ENCODE data around the gene MICAL3. TPM values are rescaled to one million over a fixed set of nuclear protein-coding genes. Genes with fewer than 3 reads are reported as not detected.

Gene MICAL3
- polyA plus RNA-seq, 1 of the 3 experiments (the other 2 are of a cell fraction), result 83.1 TPM

DNA sequence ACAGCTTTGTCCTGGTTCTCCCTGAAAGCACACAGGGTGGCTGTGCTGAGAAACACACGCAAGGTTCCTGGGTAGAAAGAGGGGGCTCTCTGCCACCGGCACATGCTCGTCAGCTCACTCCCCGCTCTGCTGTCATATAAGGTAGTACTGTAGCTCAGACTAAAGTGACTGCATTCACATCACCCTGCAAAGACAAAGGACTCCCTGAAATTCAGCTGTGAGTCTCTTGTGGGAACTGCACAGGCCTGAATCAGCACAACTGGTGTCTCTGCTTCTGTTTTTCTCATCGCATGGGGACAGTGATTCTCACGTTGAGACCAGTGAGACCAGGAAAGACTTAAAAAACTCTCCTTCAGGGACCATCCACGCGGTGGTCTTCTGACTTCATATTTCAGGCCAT is 126.0 kb downstream of the MICAL3 start:
- Histone ChIP-seq H3K4me2 (no peak overlapping the region), H3F3A (replicated peaks; ENCODE audit: insufficient read depth) (peaks cover 6% of the 10 kb centered on the region), H3K36me3 (replicated peaks in 1 of 2; ENCODE audit: control insufficient read depth in 1 of 2, insufficient read depth in 2 of 2, low read length in 1 of 2) (peaks cover 37 to 63% of the 10 kb centered on the region in 2 experiments), H3K4me3 (ENCODE audit: low read depth in 2 of 2, low read length in 1 of 2) (no peak overlapping the region), H2AFZ (ENCODE audit: low read depth) (no peak overlapping the region), H3K27ac (ENCODE audit: low read depth in 2 of 2, low read length in 1 of 2) (no peak overlapping the region), H3K79me2 (ENCODE audit: insufficient read depth) (peaks cover 6% of the 10 kb centered on the region; the same call in 1 of the 2 replicates), H3K27me3 (ENCODE audit: insufficient read depth) (no peaks in the 10 kb centered on the region), H3K4me1 (ENCODE audit: control insufficient read depth in 1 of 2, insufficient read depth in 2 of 2, low read depth in 1 of 2, low read length in 1 of 2) (peaks cover 0 to 5% of the 10 kb centered on the region in 2 experiments; a peak in 1 of 4 replicates), H4K20me1 (ENCODE audit: insufficient read depth) (no peaks in the 10 kb centered on the region; the same call in 1 of the 2 replicates), H3K9me2 (no peaks in the 10 kb centered on the region), H3K9me3 (no peaks in the 10 kb centered on the region), H3K9ac (no peak overlapping the region)
- CTCF ChIA-PET, result interaction anchor here (0.9 to 1.1 kb wide), 2 partner anchors 21 to 68 kb away, joined by 3 to 4 read pairs; no protein-coding TSS in a partner anchor
- POLR2A ChIA-PET, result no interaction called here
- 95% methylated on average over 8 of the region's 8 CpGs for WGBS (ENCODE audit: low lambda C conversion rate)
- TF ChIP-seq GATA2 (CRISPR knock-in tag; IDR thresholded peaks at IDR 0.05) (no peak), RAD21 (IDR thresholded peaks at IDR 0.05; ENCODE audit: low read length) (no peak), FOXM1 (IDR thresholded peaks at IDR 0.05; ENCODE audit: low read depth) (no peak), EZH2phosphoT487 (IDR thresholded peaks at IDR 0.05; ENCODE audit: borderline replicate concordance, low read depth) (no peak), TEAD4 (IDR thresholded peaks at IDR 0.05; ENCODE audit: borderline replicate concordance, insufficient read depth) (no peak), GABPA (IDR thresholded peaks at IDR 0.05; ENCODE audit: low read depth) (no peak), MXI1 (IDR thresholded peaks at IDR 0.05; ENCODE audit: low read depth, low read length) (no peak), POLR2AphosphoS5 (IDR thresholded peaks at IDR 0.05; ENCODE audit: low read depth, low read length) (no peak), EP300 (IDR thresholded peaks at IDR 0.05; ENCODE audit: borderline replicate concordance in 1 of 2, low read depth in 1 of 2, low read length in 1 of 2) (no peak), CHD2 (IDR thresholded peaks at IDR 0.05; ENCODE audit: low read length, partially characterized antibody) (no peak), FOXJ3 (CRISPR knock-in tag; IDR thresholded peaks at IDR 0.05) (no peak), CTCF (IDR thresholded peaks at IDR 0.05) (no peak), FOSL2 (IDR thresholded peaks at IDR 0.05; ENCODE audit: borderline replicate concordance, low read depth) (no peak), RCOR1 (IDR thresholded peaks at IDR 0.05; ENCODE audit: low read length) (no peak), RXRA (IDR thresholded peaks at IDR 0.05; ENCODE audit: borderline replicate concordance, low read depth) (no peak), USF2 (IDR thresholded peaks at IDR 0.05; ENCODE audit: borderline replicate concordance, low read depth, low read length) (no peak), TCF12 (IDR thresholded peaks at IDR 0.05) (no peak)
- TF ChIP-seq, protein P1, sequence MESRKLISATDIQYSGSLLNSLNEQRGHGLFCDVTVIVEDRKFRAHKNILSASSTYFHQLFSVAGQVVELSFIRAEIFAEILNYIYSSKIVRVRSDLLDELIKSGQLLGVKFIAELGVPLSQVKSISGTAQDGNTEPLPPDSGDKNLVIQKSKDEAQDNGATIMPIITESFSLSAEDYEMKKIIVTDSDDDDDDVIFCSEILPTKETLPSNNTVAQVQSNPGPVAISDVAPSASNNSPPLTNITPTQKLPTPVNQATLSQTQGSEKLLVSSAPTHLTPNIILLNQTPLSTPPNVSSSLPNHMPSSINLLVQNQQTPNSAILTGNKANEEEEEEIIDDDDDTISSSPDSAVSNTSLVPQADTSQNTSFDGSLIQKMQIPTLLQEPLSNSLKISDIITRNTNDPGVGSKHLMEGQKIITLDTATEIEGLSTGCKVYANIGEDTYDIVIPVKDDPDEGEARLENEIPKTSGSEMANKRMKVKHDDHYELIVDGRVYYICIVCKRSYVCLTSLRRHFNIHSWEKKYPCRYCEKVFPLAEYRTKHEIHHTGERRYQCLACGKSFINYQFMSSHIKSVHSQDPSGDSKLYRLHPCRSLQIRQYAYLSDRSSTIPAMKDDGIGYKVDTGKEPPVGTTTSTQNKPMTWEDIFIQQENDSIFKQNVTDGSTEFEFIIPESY (IDR thresholded peaks at IDR 0.05; ENCODE audit: borderline replicate concordance, low read depth), result no peak
- TF ChIP-seq, protein P2, sequence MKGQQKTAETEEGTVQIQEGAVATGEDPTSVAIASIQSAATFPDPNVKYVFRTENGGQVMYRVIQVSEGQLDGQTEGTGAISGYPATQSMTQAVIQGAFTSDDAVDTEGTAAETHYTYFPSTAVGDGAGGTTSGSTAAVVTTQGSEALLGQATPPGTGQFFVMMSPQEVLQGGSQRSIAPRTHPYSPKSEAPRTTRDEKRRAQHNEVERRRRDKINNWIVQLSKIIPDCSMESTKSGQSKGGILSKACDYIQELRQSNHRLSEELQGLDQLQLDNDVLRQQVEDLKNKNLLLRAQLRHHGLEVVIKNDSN (IDR thresholded peaks at IDR 0.05; ENCODE audit: borderline replicate concordance, low read depth), result no peak
- TF ChIP-seq, protein P3, sequence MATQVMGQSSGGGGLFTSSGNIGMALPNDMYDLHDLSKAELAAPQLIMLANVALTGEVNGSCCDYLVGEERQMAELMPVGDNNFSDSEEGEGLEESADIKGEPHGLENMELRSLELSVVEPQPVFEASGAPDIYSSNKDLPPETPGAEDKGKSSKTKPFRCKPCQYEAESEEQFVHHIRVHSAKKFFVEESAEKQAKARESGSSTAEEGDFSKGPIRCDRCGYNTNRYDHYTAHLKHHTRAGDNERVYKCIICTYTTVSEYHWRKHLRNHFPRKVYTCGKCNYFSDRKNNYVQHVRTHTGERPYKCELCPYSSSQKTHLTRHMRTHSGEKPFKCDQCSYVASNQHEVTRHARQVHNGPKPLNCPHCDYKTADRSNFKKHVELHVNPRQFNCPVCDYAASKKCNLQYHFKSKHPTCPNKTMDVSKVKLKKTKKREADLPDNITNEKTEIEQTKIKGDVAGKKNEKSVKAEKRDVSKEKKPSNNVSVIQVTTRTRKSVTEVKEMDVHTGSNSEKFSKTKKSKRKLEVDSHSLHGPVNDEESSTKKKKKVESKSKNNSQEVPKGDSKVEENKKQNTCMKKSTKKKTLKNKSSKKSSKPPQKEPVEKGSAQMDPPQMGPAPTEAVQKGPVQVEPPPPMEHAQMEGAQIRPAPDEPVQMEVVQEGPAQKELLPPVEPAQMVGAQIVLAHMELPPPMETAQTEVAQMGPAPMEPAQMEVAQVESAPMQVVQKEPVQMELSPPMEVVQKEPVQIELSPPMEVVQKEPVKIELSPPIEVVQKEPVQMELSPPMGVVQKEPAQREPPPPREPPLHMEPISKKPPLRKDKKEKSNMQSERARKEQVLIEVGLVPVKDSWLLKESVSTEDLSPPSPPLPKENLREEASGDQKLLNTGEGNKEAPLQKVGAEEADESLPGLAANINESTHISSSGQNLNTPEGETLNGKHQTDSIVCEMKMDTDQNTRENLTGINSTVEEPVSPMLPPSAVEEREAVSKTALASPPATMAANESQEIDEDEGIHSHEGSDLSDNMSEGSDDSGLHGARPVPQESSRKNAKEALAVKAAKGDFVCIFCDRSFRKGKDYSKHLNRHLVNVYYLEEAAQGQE (IDR thresholded peaks at IDR 0.05; ENCODE audit: low read depth, low read length), result no peak
- no peak for DNase-seq
